Gastroesophageal sphincter (tissue), 3 donors: Measurements from ENCODE around the gene ADSS2.

ENCODE experiments used
- EP300 ChIP-seq: sonication (generic); formaldehyde crosslinking; IDR thresholded peaks from one replicate; pipeline ENCODE4 v1.6.1; 2017; ENCODE audit warnings: antibody characterized with exemption, mild to moderate bottlenecking
- POLR2A ChIP-seq, 2 donors: fragments of 450-650 bp; IDR thresholded peaks; one replicate each; pipeline ENCODE4 v1.6.1; 2017; ENCODE audit warnings: antibody characterized with exemption in 2 of 2, mild to moderate bottlenecking in 2 of 2, moderate library complexity in 1 of 2
- POLR2AphosphoS5 ChIP-seq: sonication (generic); formaldehyde crosslinking; IDR thresholded peaks from one replicate; pipeline ENCODE4 v1.6.1; 2017; ENCODE audit warnings: antibody characterized with exemption
- TF ChIP-seq, protein P1 (sequence below), 4 experiments: fragments of 200-600 bp in 2 of 4; fragments of 450-650 bp in 2 of 4; sonication (generic) in 1 of 4; IDR thresholded peaks; one replicate each; pipeline ENCODE4 v1.5.1; 2017 to 2019; ENCODE audit warnings: antibody characterized with exemption in 4 of 4, mild to moderate bottlenecking in 2 of 4, moderate library complexity in 2 of 4

GRCh38 chr1:244367399-244368114 lies 84.2 kb downstream of the ADSS2 start:
- TF ChIP-seq, protein P1, sequence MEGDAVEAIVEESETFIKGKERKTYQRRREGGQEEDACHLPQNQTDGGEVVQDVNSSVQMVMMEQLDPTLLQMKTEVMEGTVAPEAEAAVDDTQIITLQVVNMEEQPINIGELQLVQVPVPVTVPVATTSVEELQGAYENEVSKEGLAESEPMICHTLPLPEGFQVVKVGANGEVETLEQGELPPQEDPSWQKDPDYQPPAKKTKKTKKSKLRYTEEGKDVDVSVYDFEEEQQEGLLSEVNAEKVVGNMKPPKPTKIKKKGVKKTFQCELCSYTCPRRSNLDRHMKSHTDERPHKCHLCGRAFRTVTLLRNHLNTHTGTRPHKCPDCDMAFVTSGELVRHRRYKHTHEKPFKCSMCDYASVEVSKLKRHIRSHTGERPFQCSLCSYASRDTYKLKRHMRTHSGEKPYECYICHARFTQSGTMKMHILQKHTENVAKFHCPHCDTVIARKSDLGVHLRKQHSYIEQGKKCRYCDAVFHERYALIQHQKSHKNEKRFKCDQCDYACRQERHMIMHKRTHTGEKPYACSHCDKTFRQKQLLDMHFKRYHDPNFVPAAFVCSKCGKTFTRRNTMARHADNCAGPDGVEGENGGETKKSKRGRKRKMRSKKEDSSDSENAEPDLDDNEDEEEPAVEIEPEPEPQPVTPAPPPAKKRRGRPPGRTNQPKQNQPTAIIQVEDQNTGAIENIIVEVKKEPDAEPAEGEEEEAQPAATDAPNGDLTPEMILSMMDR (IDR thresholded peaks at IDR 0.05): no peak
- no peak for TF ChIP-seq POLR2A (IDR thresholded peaks at IDR 0.05)
- no peak for TF ChIP-seq POLR2AphosphoS5
- no peak for TF ChIP-seq EP300
